Loucy (cell line): ENCODE results near the gene SCN3A.

ENCODE experiments used
- EZH2phosphoT487 ChIP-seq: fragments of 200-600 bp; IDR thresholded peaks from 2 replicates; pipeline ENCODE4 v1.6.1; 2018; ENCODE audit warnings: antibody characterized with exemption, mild to moderate bottlenecking, moderate library complexity, borderline replicate concordance
- TF ChIP-seq, protein P1 (sequence below): fragments of 200-600 bp; sonication (generic); conservative IDR thresholded peaks from 2 replicates; pipeline ENCODE4 v1.5.1; 2014; ENCODE audit warnings: mild to moderate bottlenecking, antibody characterized with exemption, low read length

DNA sequence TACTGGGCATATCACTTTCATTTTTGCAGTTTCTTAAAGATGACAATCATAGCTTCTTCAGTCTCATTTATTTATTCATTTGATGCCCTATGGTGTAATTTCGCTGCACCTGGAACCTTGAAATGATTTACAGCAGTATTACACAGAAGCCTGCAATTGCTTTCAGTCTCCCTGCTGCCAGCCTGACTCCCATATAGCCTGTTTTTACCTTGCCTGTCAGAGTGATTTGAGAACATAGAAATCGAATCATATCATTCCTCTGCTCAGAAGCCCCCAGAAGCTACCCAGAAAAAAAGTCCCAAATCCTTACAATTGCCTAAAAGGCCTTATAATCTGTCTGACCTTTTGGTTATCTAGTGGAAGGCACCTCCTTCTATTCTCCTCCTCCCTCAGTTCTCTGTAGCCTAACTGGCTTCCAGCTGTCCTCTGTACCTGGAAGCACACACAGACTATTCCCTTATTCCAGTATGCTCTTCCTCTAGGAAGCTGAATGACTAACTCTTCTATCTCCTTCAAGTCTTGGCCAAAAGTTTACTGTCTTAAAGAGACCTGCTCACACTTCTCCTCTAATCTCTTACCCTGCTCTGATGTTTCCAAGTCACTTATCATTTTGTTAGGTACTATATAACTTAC is 12.6 kb downstream of the SCN3A start:
- TF ChIP-seq, protein P1, sequence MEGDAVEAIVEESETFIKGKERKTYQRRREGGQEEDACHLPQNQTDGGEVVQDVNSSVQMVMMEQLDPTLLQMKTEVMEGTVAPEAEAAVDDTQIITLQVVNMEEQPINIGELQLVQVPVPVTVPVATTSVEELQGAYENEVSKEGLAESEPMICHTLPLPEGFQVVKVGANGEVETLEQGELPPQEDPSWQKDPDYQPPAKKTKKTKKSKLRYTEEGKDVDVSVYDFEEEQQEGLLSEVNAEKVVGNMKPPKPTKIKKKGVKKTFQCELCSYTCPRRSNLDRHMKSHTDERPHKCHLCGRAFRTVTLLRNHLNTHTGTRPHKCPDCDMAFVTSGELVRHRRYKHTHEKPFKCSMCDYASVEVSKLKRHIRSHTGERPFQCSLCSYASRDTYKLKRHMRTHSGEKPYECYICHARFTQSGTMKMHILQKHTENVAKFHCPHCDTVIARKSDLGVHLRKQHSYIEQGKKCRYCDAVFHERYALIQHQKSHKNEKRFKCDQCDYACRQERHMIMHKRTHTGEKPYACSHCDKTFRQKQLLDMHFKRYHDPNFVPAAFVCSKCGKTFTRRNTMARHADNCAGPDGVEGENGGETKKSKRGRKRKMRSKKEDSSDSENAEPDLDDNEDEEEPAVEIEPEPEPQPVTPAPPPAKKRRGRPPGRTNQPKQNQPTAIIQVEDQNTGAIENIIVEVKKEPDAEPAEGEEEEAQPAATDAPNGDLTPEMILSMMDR, result no peak
- no peak for TF ChIP-seq EZH2phosphoT487
